K562 (cell line): Measurements from ENCODE around the gene RPL26. TPM values are rescaled to one million over a fixed set of nuclear protein-coding genes. Genes with fewer than 3 reads are reported as not detected.

Experiments
- FOXK2 ChIP-seq, 2 experiments: fragments of 450-650 bp; IDR thresholded peaks in 1 of 2; conservative IDR thresholded peaks in 1 of 2; 2 replicates each; pipeline ENCODE4 v1.6.1; 2016; ENCODE audit warnings: low read depth in 2 of 2, mild to moderate bottlenecking in 1 of 2
- GATAD2B ChIP-seq: fragments of 450-650 bp; IDR thresholded peaks from 2 replicates; pipeline ENCODE4 v1.6.1; 2017; ENCODE audit warnings: mild to moderate bottlenecking, borderline replicate concordance
- ILF3 ChIP-seq: fragments of 450-650 bp; IDR thresholded peaks from 2 replicates; pipeline ENCODE4 v1.6.1; 2018; ENCODE audit warnings: antibody characterized with exemption, mild to moderate bottlenecking, moderate library complexity, borderline replicate concordance
- KDM5B ChIP-seq: fragments of 200-600 bp; sonication (generic); IDR thresholded peaks from 2 replicates; pipeline ENCODE4 v1.6.1; 2012; ENCODE audit warnings: low read depth, mild to moderate bottlenecking, moderate library complexity, low read length, control low read depth, inconsistent platforms; ENCODE audit not compliant: insufficient replicate concordance
- NR4A1 ChIP-seq, 2 experiments: fragments of 250-450 bp in 1 of 2; fragments of 450-650 bp in 1 of 2; sonication (Bioruptor Pico) in 1 of 2; IDR thresholded peaks; 2 replicates each; pipeline versions ENCODE4 v1.4.0 to v1.6.1; 2016 to 2020; ENCODE audit warnings: mild to moderate bottlenecking in 2 of 2, missing compliant biosample characterization in 1 of 2, missing genetic modification characterization in 1 of 2, moderate library complexity in 1 of 2
- OTX1 ChIP-seq: fragments of 450-650 bp; formaldehyde crosslinking; IDR thresholded peaks from 2 replicates; pipeline ENCODE4 v1.4.0; 2022; ENCODE audit warnings: mild to moderate bottlenecking
- POLR2AphosphoS5 ChIP-seq: IDR thresholded peaks from 2 replicates; pipeline ENCODE4 v1.6.1; 2011; ENCODE audit warnings: mild to moderate bottlenecking, low read depth, low read length, moderate library complexity; ENCODE audit not compliant: control insufficient read depth, insufficient read depth
- POLR2H ChIP-seq: IDR thresholded peaks from 2 replicates; pipeline ENCODE4 v1.6.1; 2016; ENCODE audit warnings: missing genetic modification characterization, low read depth, mild to moderate bottlenecking, control low read depth, missing compliant biosample characterization, moderate library complexity
- PPARD ChIP-seq: fragments of 250-450 bp; sonication (Bioruptor Pico); IDR thresholded peaks from 2 replicates; pipeline ENCODE4 v1.8.0; 2022; ENCODE audit warnings: inconsistent platforms, mild to moderate bottlenecking, moderate library complexity
- SMARCA5 ChIP-seq: fragments of 450-650 bp; IDR thresholded peaks from 2 replicates; pipeline ENCODE4 v1.6.1; 2016
- SRF ChIP-seq, 2 experiments: fragments of 250-450, 450-650 bp in 1 of 2; sonication (Bioruptor Pico) in 1 of 2; sonication (generic) in 1 of 2; formaldehyde crosslinking; IDR thresholded peaks; 2 replicates each; pipeline versions ENCODE4 v1.5.0 to v1.5.1; 2020 to 2022; ENCODE audit warnings: mild to moderate bottlenecking in 1 of 2, missing genetic modification reagents in 1 of 2
- TBP ChIP-seq: optimal IDR thresholded peaks from 2 replicates; pipeline ENCODE3; 2011; ENCODE audit warnings: low read depth, low read length, improper control_type of control experiment
- VEZF1 ChIP-seq: fragments of 200-800 bp; sonication (Bioruptor generic); IDR thresholded peaks from 2 replicates; pipeline ENCODE4 v1.6.1; 2017; ENCODE audit warnings: missing genetic modification characterization, missing compliant biosample characterization
- ZNF407 ChIP-seq: fragments of 450-650 bp; IDR thresholded peaks from 2 replicates; pipeline ENCODE4 v1.6.1; 2016; ENCODE audit warnings: low read depth
- polyA plus RNA-seq, 8 experiments: library from polyadenylated mRNA; depleted of rRNA in 4 of 8; stranded (reverse) in 5 of 8; unstranded in 3 of 8; fragments of >200 nt; fragmentation: Nextera tagmentation in 2 of 8; fragmentation: Illumina TruSeq in 1 of 8; extraction: Ambion mirVana in 2 of 8; extraction: Trizol in 1 of 8; gene quantifications; 2 replicates each; pipeline versions ENCODE4 v1.2.1 to v1.2.3, GENCODE V29; 2011 to 2014; ENCODE audit warnings: inconsistent platforms in 1 of 8, missing spikeins in 1 of 8
- total RNA-seq, 7 experiments: library from RNA; depleted of rRNA in 6 of 7; stranded (reverse); fragments of >200 nt in 6 of 7; fragmentation: Illumina TruSeq in 2 of 7; extraction: Trizol in 2 of 7; gene quantifications; 2 replicates each; pipeline versions ENCODE4 v1.2.1 to v1.2.3, GENCODE V29; 2011 to 2021; ENCODE audit warnings: low replicate concordance in 1 of 7
- TF ChIP-seq, protein P1 (sequence below): sonication (generic); formaldehyde crosslinking; IDR thresholded peaks from 2 replicates; pipeline ENCODE4 v1.8.1; 2023; ENCODE audit warnings: mild to moderate bottlenecking, missing genetic modification reagents

Gene RPL26
- total and polyA plus RNA-seq, 9 of the 15 experiments (the other 6 are each of a cell fraction or from before 2014, with no cell fraction given): 1,474 to 4,074 (median 2,904) TPM

DNA sequence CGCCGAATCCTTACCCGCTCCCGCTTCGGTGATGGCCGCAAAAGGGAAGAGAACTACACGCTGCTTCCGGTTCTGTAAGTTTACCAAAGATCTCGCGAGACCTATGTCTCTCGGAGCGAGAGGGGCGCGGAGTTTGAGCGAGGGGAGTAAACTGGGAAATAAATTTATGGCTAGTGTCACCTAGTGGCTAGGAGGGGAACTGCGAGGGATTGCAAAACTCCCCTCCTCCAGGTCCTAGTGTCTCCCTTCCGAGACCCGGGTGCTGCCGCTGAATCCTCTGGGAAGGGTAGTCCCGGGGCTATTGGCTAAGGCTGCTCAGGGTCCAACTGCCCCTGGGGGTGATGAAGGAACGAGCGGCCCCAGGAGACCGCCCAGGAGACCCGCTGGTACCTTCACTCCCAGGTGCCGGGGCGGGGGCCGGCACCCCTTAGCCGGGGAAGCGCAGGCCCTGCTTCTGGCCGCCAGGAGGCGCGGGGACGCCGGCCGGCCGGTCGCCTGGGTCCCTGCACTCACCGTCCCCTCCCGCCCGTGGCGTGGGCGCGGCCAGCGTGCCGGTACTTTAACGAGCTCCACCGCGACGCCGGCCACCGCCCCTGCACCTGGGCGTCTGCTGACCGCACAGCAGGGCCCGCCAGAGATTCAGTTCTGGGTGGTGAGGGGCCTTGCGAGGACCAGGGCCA is at the start of gene RPL26 (continued):
- peak; percentile 82 for TF ChIP-seq VEZF1 (CRISPR knock-in tag)
- TF ChIP-seq FOXK2 (conservative IDR thresholded peaks at IDR 0.05 in 1 of 2, IDR thresholded peaks at IDR 0.05 in 1 of 2; ENCODE audit: low read depth in 2 of 2): peak; percentile 57 to 68; a peak in 3 of 4 replicates
- TF ChIP-seq KDM5B: peak; percentile 94
- no peak for TF ChIP-seq OTX1 (CRISPR knock-in tag)
- TF ChIP-seq PPARD (CRISPR knock-in tag): no peak
- TF ChIP-seq TBP: peak; percentile 96
- TF ChIP-seq, protein P1, sequence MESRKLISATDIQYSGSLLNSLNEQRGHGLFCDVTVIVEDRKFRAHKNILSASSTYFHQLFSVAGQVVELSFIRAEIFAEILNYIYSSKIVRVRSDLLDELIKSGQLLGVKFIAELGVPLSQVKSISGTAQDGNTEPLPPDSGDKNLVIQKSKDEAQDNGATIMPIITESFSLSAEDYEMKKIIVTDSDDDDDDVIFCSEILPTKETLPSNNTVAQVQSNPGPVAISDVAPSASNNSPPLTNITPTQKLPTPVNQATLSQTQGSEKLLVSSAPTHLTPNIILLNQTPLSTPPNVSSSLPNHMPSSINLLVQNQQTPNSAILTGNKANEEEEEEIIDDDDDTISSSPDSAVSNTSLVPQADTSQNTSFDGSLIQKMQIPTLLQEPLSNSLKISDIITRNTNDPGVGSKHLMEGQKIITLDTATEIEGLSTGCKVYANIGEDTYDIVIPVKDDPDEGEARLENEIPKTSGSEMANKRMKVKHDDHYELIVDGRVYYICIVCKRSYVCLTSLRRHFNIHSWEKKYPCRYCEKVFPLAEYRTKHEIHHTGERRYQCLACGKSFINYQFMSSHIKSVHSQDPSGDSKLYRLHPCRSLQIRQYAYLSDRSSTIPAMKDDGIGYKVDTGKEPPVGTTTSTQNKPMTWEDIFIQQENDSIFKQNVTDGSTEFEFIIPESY (CRISPR knock-in tag): peak; percentile 46; the same call in 1 of the 2 replicates
- no peak; the same call in 1 of the 2 replicates for TF ChIP-seq ILF3
- TF ChIP-seq GATAD2B: peak; percentile 95
- TF ChIP-seq POLR2H (tag): peak; percentile 91; the same call in 1 of the 2 replicates
- TF ChIP-seq ZNF407: peak; percentile 62
- TF ChIP-seq SRF (CRISPR knock-in tag; IDR thresholded peaks at IDR 0.05): peak in 1 of 2 experiments; percentile 54; a peak in 1 of 4 replicates
- TF ChIP-seq SMARCA5: no peak
- TF ChIP-seq NR4A1 (CRISPR knock-in tag; IDR thresholded peaks at IDR 0.05): no peak
- TF ChIP-seq NR4A1 (tag; IDR thresholded peaks at IDR 0.05): 0 out of 2 replicates have a peak, but pooled peaks have one; percentile 15
- TF ChIP-seq POLR2AphosphoS5: peak; percentile 96
